Measurements from ENCODE around the gene SHISA3. TPM values are rescaled to one million over a fixed set of nuclear protein-coding genes. Genes with fewer than 3 reads are reported as not detected.

Gene SHISA3
- 24.2 and 24.5 TPM in 2 replicates for total RNA-seq

GRCh38 chr4:42396752-42397634, at the start of gene SHISA3:
TSS of gene SHISA3 (plus strand) at chr4:42397488. CDS start at chr4:42398057, 569 bp downstream.

Other genes with a start within 250 kb of the SHISA3 start
- 0.13 and 2.4 TPM in 2 replicates for gene BEND4, start 244.8 kb upstream of the SHISA3 start, total RNA-seq